Spleen (tissue), 7 donors: ENCODE results near the gene FAM204A.

Experiments used
- POLR2A ChIP-seq, 3 donors: fragments of 450-650 bp; IDR thresholded peaks; one replicate each; pipeline ENCODE4 v1.5.1; 2017; ENCODE audit warnings: antibody characterized with exemption in 3 of 3, mild to moderate bottlenecking in 1 of 3
- TF ChIP-seq, protein P1 (sequence below), 11 experiments: fragments of 200-600 bp in 7 of 11; fragments of 450-650 bp in 4 of 11; sonication (generic) in 4 of 11; IDR thresholded peaks in 8 of 11; conservative IDR thresholded peaks in 3 of 11; 1 replicate in 7 of 11; 2 replicates in 4 of 11; pipeline versions ENCODE4 v1.4.0 to v1.8.0; 2016 to 2021; ENCODE audit warnings: antibody characterized with exemption in 11 of 11, inconsistent platforms in 4 of 11, mild to moderate bottlenecking in 1 of 11
- donor health status: DM: no; HTN: no; CAD: no; lungs with moderate emphysema.
- donor health status: DM: no; HTN: no; CAD: no.
- donor health status: DM: no; HTN: no; CAD: no.

GRCh38 chr10:118315629-118316028 lies 26.5 kb downstream of the FAM204A start:
- TF ChIP-seq, protein P1, sequence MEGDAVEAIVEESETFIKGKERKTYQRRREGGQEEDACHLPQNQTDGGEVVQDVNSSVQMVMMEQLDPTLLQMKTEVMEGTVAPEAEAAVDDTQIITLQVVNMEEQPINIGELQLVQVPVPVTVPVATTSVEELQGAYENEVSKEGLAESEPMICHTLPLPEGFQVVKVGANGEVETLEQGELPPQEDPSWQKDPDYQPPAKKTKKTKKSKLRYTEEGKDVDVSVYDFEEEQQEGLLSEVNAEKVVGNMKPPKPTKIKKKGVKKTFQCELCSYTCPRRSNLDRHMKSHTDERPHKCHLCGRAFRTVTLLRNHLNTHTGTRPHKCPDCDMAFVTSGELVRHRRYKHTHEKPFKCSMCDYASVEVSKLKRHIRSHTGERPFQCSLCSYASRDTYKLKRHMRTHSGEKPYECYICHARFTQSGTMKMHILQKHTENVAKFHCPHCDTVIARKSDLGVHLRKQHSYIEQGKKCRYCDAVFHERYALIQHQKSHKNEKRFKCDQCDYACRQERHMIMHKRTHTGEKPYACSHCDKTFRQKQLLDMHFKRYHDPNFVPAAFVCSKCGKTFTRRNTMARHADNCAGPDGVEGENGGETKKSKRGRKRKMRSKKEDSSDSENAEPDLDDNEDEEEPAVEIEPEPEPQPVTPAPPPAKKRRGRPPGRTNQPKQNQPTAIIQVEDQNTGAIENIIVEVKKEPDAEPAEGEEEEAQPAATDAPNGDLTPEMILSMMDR (IDR thresholded peaks at IDR 0.05 in 8 of 11, conservative IDR thresholded peaks at IDR 0.05 in 3 of 11), result no peak
- TF ChIP-seq POLR2A (IDR thresholded peaks at IDR 0.05), result no peak
